ENCODE data around the gene VCL. TPM values are rescaled to one million over a fixed set of nuclear protein-coding genes. Genes with fewer than 3 reads are reported as not detected.

VCL gene
- total and polyA plus RNA-seq, 9 of the 15 experiments (the other 6 are each of a cell fraction or from before 2014, with no cell fraction given) = 29.8 to 186 (median 76.4) TPM

DNA sequence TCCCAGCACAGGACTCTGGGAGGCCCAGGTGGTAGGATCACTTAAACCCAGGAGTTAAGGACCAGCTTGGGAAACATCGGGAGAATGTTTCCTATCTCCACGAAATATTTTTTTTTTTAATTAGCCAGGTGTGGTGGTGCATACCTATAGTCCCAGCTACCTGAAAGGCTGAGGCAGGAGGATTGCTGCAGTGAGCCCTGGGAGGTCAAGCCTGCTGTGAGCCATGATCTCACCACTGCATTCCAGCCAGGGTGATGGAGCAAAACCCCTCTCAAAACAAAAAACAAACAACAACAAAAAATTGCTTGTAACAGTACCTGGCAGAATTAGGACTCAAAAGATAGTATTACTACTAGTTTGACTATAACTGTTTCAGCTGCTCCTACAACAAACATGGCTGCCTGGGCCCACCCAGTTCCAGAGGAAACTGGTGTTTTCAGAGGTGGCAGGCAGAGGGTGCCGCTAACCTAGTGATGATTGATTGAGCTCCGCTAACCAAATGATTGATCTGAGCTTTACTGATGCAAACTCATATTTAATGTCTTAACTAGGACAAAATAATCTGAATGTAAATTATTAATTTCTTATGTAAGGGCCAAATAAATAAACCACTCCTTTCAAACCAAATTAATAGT is 95.7 kb downstream of the VCL start:
- 89% methylated on average over 4 of the region's 4 CpGs for WGBS (ENCODE audit: insufficient coverage, low coverage, missing lambda C conversion rate)
- H3K4me3 ChIP-seq = no peak overlapping the region
- no peaks in the 10 kb centered on the region for H3K79me2 ChIP-seq (ENCODE audit: control insufficient read depth, insufficient read depth, low read length)
- H3K9me3 ChIP-seq (replicated peaks; ENCODE audit: control insufficient read depth, insufficient read depth, low read depth, low read length) = no peaks in the 10 kb centered on the region
- no peak overlapping the region for H3K4me2 ChIP-seq (ENCODE audit: insufficient read depth, low read length)
- in situ Hi-C loops (cut with MboI) = no loop called here
- ChIA-PET CTCF (ENCODE audit: low intra/inter-chr PET ratio) (no interaction called here), POLR2A (interaction anchor here (0.6 to 1.6 kb wide), 4 partner anchors 13 to 697 kb away, joined by 3 to 4 read pairs (median 4); no protein-coding TSS in a partner anchor)
- no peaks in the 10 kb centered on the region for H3K4me1 ChIP-seq (replicated peaks in 1 of 2; ENCODE audit: control insufficient read depth in 2 of 2, insufficient read depth in 2 of 2, low read length in 2 of 2)
- H4K20me1 ChIP-seq (replicated peaks; ENCODE audit: control insufficient read depth, insufficient read depth, low read length) = no peaks in the 10 kb centered on the region
- no peaks in the 10 kb centered on the region for H3K9me1 ChIP-seq (ENCODE audit: control insufficient read depth, insufficient read depth, low read length)
- intact Hi-C loops (cut with micrococcal nuclease) = no loop called here
- FAIRE-seq (no peak), ATAC-seq (peak; percentile 46; the same call in 2 of the 3 replicates), DNase-seq (ENCODE audit: extremely low read depth in 1 of 4, low spot score in 3 of 4) (no peak)
- H3K27me3 ChIP-seq (ENCODE audit: control insufficient read depth in 2 of 2, insufficient read depth in 2 of 2, low read length in 2 of 2) = no peaks in the 10 kb centered on the region
- BruUV-seq (replicated peaks) = no TSS peak
- H2AFZ ChIP-seq (ENCODE audit: low read depth, low read length) = no peak overlapping the region
- H3K9ac ChIP-seq (ENCODE audit: insufficient read depth in 1 of 2, low read depth in 2 of 2, low read length in 2 of 2) = no peak overlapping the region
- H3K36me3 ChIP-seq (ENCODE audit: control insufficient read depth, insufficient read depth, low read length) = peaks cover 91% of the 10 kb centered on the region
- no peak overlapping the region for H3K27ac ChIP-seq (ENCODE audit: extremely low read depth, low read depth, low read length)
- TF ChIP-seq, protein P1, sequence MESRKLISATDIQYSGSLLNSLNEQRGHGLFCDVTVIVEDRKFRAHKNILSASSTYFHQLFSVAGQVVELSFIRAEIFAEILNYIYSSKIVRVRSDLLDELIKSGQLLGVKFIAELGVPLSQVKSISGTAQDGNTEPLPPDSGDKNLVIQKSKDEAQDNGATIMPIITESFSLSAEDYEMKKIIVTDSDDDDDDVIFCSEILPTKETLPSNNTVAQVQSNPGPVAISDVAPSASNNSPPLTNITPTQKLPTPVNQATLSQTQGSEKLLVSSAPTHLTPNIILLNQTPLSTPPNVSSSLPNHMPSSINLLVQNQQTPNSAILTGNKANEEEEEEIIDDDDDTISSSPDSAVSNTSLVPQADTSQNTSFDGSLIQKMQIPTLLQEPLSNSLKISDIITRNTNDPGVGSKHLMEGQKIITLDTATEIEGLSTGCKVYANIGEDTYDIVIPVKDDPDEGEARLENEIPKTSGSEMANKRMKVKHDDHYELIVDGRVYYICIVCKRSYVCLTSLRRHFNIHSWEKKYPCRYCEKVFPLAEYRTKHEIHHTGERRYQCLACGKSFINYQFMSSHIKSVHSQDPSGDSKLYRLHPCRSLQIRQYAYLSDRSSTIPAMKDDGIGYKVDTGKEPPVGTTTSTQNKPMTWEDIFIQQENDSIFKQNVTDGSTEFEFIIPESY (CRISPR knock-in tag; IDR thresholded peaks at IDR 0.05) = peak; percentile 90
- TF ChIP-seq HMBOX1 (IDR thresholded peaks at IDR 0.05) = peak; percentile 24; the same call in 1 of the 2 replicates
- TF ChIP-seq NCOA2 (IDR thresholded peaks at IDR 0.05; ENCODE audit: partially characterized antibody in 2 of 2) = no peak
- no peak for TF ChIP-seq ZNF146 (CRISPR knock-in tag; IDR thresholded peaks at IDR 0.05; ENCODE audit: unreplicated experiment)
- TF ChIP-seq ZNF76 (CRISPR knock-in tag; IDR thresholded peaks at IDR 0.05; ENCODE audit: borderline replicate concordance) = no peak
- 0 out of 2 replicates have a peak, but pooled peaks have one; percentile 11 for TF ChIP-seq POLR2AphosphoS5 (IDR thresholded peaks at IDR 0.05; ENCODE audit: control insufficient read depth, insufficient read depth, low read depth, low read length)
- TF ChIP-seq TEAD2 (tag; IDR thresholded peaks at IDR 0.05) = no peak
- TF ChIP-seq ZKSCAN1 (IDR thresholded peaks at IDR 0.05; ENCODE audit: low read depth, low read length) = no peak
- TF ChIP-seq YY1 (IDR thresholded peaks at IDR 0.05; ENCODE audit: borderline replicate concordance in 1 of 3, control insufficient read depth in 1 of 3, extremely low read depth in 1 of 3, insufficient read depth in 3 of 3, insufficient read length in 1 of 3, insufficient replicate concordance in 2 of 3, low read depth in 1 of 3, low read length in 2 of 3) = peak in 1 of 3 experiments; percentile 54
- no peak for TF ChIP-seq CREBBP (IDR thresholded peaks at IDR 0.05; ENCODE audit: low read depth, low read length)
- no peak for TF ChIP-seq ZNF561 (CRISPR knock-in tag; conservative IDR thresholded peaks at IDR 0.05)
- no peak for TF ChIP-seq ELK3 (CRISPR knock-in tag; IDR thresholded peaks at IDR 0.05)
- TF ChIP-seq HEY1 (CRISPR knock-in tag; IDR thresholded peaks at IDR 0.05; ENCODE audit: borderline replicate concordance) = no peak
- TF ChIP-seq IRF1 (CRISPR knock-in tag; IDR thresholded peaks at IDR 0.05; ENCODE audit: borderline replicate concordance) = no peak

Measured in K562 (cell line).